IPS-11a (cell line): ENCODE measurements around the gene NECTIN2.
"Not testable (repeated sequence)": the region's sequence is repeated elsewhere in the genome, so short reads cannot be mapped to it uniquely, and the experiment has no call there.

ENCODE experiments used
- H3K4me3 ChIP-seq: one replicate; pipeline ENCODE4 v1.5.1; 2013; ENCODE audit warnings: low read depth, low read length, control low read depth

The NECTIN2 gene

GRCh38 chr19:44848812-44849447, 2.8 kb downstream of the NECTIN2 start:
- H3K4me3 ChIP-seq: peak overlapping the region; percentile 94

- H3K4me3 ChIP-seq: no peak overlapping the region
These were observed 4.6 kb downstream of the NECTIN2 start for GRCh38 chr19:44850641-44851109.

- no peak overlapping the region for H3K4me3 ChIP-seq
These were observed 5.3 kb downstream of the NECTIN2 start for GRCh38 chr19:44851427-44851826.

- H3K4me3 ChIP-seq: no peak overlapping the region
These were observed 9.5 kb downstream of the NECTIN2 start for GRCh38 chr19:44855606-44856005.

- no peak overlapping the region for H3K4me3 ChIP-seq
These were observed 10.5 kb downstream of the NECTIN2 start for GRCh38 chr19:44856421-44857083.

GRCh38 chr19:44857837-44858236, 11.7 kb downstream of the NECTIN2 start:
- H3K4me3 ChIP-seq: no peak overlapping the region

- H3K4me3 ChIP-seq: not testable (repeated sequence)
These were observed 15.5 kb downstream of the NECTIN2 start for GRCh38 chr19:44861576-44861975.

GRCh38 chr19:44863990-44864389, 17.9 kb downstream of the NECTIN2 start:
- no peak overlapping the region for H3K4me3 ChIP-seq

GRCh38 chr19:44865196-44865767, 19.2 kb downstream of the NECTIN2 start:
- H3K4me3 ChIP-seq: no peak overlapping the region

GRCh38 chr19:44866664-44867063, 20.6 kb downstream of the NECTIN2 start:
- no peak overlapping the region for H3K4me3 ChIP-seq

GRCh38 chr19:44867578-44867977, 21.5 kb downstream of the NECTIN2 start:
- H3K4me3 ChIP-seq: no peak overlapping the region

GRCh38 chr19:44869733-44870470, 23.8 kb downstream of the NECTIN2 start:
- H3K4me3 ChIP-seq: no peak overlapping the region

- no peak overlapping the region for H3K4me3 ChIP-seq
These were observed 25.7 kb downstream of the NECTIN2 start for GRCh38 chr19:44871809-44872208.

GRCh38 chr19:44872661-44873060, 26.6 kb downstream of the NECTIN2 start:
- H3K4me3 ChIP-seq: no peak overlapping the region

- no peak overlapping the region for H3K4me3 ChIP-seq
These were observed 28.2 kb downstream of the NECTIN2 start for GRCh38 chr19:44874317-44874716.

- no peak overlapping the region for H3K4me3 ChIP-seq
These were observed 29.8 kb downstream of the NECTIN2 start for GRCh38 chr19:44875666-44876451.

- no peak overlapping the region for H3K4me3 ChIP-seq
These were observed 30.9 kb downstream of the NECTIN2 start for GRCh38 chr19:44876930-44877535.

GRCh38 chr19:44878120-44878865, 32.2 kb downstream of the NECTIN2 start:
- no peak overlapping the region for H3K4me3 ChIP-seq

GRCh38 chr19:44879309-44880065, 33.4 kb downstream of the NECTIN2 start:
- H3K4me3 ChIP-seq: no peak overlapping the region
